ENCODE measurements around the gene KITLG.

DNA sequence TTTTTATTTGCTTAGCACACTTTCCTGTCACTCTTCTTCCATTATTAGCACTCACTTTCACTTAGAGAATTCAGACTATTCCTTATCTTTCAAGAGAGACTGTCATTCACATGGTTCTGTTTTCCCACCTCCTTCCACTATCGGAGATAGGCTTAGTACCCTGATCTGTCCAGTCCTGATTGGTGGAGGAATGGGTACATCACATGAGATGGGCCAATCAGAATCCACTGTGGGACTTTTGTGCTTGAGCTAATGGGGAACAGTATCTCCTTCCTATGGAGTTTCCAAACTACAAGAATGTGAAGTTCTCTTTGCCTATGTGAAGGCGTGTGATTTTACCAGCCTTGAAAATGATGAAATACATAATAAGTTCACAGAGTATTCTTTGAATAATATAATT, 4.8 kb upstream of the KITLG start:
- TF ChIP-seq, protein P1, sequence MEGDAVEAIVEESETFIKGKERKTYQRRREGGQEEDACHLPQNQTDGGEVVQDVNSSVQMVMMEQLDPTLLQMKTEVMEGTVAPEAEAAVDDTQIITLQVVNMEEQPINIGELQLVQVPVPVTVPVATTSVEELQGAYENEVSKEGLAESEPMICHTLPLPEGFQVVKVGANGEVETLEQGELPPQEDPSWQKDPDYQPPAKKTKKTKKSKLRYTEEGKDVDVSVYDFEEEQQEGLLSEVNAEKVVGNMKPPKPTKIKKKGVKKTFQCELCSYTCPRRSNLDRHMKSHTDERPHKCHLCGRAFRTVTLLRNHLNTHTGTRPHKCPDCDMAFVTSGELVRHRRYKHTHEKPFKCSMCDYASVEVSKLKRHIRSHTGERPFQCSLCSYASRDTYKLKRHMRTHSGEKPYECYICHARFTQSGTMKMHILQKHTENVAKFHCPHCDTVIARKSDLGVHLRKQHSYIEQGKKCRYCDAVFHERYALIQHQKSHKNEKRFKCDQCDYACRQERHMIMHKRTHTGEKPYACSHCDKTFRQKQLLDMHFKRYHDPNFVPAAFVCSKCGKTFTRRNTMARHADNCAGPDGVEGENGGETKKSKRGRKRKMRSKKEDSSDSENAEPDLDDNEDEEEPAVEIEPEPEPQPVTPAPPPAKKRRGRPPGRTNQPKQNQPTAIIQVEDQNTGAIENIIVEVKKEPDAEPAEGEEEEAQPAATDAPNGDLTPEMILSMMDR (IDR thresholded peaks at IDR 0.05 in 2 of 3, conservative IDR thresholded peaks at IDR 0.05 in 1 of 3; ENCODE audit: borderline replicate concordance in 1 of 3, insufficient read depth in 1 of 3, low read depth in 2 of 3, low read length in 2 of 3) = no peak
- no peak for TF ChIP-seq SRF (IDR thresholded peaks at IDR 0.05; ENCODE audit: low read depth)
- TF ChIP-seq, protein P2, sequence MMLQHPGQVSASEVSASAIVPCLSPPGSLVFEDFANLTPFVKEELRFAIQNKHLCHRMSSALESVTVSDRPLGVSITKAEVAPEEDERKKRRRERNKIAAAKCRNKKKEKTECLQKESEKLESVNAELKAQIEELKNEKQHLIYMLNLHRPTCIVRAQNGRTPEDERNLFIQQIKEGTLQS (IDR thresholded peaks at IDR 0.05) = no peak
- TF ChIP-seq JUND (IDR thresholded peaks at IDR 0.05) = no peak
- TF ChIP-seq ELF1 (IDR thresholded peaks at IDR 0.05; ENCODE audit: borderline replicate concordance, low read depth) = no peak
- TF ChIP-seq, protein P3, sequence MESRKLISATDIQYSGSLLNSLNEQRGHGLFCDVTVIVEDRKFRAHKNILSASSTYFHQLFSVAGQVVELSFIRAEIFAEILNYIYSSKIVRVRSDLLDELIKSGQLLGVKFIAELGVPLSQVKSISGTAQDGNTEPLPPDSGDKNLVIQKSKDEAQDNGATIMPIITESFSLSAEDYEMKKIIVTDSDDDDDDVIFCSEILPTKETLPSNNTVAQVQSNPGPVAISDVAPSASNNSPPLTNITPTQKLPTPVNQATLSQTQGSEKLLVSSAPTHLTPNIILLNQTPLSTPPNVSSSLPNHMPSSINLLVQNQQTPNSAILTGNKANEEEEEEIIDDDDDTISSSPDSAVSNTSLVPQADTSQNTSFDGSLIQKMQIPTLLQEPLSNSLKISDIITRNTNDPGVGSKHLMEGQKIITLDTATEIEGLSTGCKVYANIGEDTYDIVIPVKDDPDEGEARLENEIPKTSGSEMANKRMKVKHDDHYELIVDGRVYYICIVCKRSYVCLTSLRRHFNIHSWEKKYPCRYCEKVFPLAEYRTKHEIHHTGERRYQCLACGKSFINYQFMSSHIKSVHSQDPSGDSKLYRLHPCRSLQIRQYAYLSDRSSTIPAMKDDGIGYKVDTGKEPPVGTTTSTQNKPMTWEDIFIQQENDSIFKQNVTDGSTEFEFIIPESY (IDR thresholded peaks at IDR 0.05; ENCODE audit: extremely low read depth, insufficient replicate concordance, low read length) = no peak

Measured in HCT116 (cell line).